GM19328 (cell line): ENCODE data around the gene UBE2J2.

Source experiments
- ATAC-seq: cut with Tn5 transposase; IDR thresholded peaks from one replicate; pipeline ENCODE4 v1.9.1; 2021; ENCODE audit warnings: mild to moderate bottlenecking, moderate library complexity; ENCODE audit not compliant: unreplicated experiment

Gene UBE2J2

DNA sequence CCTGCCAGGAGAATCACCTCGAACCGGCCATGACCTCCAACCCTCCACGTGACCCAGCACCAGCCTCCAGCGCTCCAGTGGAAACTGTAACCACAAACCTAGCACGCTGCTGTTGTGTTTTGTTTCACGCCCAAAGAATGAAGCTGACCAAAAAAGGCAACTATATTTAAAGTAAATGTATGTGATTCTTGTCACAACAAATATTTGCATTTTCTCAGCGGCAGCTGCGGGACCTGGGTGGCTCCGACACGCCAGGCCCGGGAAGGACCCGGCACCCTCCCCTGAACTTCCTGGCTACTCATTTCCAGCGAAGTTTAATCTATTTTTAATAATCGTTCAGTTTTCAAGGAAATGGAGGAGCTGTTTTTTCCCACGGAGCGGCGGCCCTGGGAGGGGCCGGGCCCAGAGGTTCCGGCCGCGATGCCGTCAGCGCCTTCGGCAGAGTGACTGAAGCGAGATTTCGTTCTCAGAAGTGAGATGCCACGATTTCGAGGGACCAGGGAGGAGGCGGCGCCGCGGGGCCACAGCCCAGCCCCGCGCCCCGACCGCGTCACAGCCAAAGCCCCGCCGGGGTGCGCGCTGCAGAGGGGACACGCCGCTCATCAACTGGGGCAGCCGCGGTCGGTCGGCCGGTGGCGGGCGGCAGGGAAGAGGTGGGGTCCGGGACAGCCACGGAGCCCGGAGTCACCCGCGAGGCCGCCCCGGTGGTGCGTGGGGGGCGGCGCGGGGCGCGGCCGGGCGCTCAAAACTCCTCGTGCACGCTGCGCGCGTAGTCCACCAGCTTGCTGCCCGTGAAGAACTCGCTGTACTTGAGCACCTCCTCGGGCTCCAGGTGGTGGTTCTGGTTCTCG, 56.7 kb downstream of the UBE2J2 start:
- no peak for ATAC-seq

GRCh38 chr1:1215881-1216605, 57.6 kb downstream of the UBE2J2 start:
- no peak for ATAC-seq

GRCh38 chr1:1215080-1215676, 58.5 kb downstream of the UBE2J2 start:
- no peak for ATAC-seq

- no peak for ATAC-seq
Observed at GRCh38 chr1:1213345-1214265, 60.0 kb downstream of the UBE2J2 start, which contains the start of gene TNFRSF4. Gene TNFRSF4 (minus strand): TSS chr1:1214153. CDS start chr1:1214127, 26 bp downstream.

- ATAC-seq, result no peak
Observed at GRCh38 chr1:1212780-1213344, 60.8 kb downstream of the UBE2J2 start.

DNA sequence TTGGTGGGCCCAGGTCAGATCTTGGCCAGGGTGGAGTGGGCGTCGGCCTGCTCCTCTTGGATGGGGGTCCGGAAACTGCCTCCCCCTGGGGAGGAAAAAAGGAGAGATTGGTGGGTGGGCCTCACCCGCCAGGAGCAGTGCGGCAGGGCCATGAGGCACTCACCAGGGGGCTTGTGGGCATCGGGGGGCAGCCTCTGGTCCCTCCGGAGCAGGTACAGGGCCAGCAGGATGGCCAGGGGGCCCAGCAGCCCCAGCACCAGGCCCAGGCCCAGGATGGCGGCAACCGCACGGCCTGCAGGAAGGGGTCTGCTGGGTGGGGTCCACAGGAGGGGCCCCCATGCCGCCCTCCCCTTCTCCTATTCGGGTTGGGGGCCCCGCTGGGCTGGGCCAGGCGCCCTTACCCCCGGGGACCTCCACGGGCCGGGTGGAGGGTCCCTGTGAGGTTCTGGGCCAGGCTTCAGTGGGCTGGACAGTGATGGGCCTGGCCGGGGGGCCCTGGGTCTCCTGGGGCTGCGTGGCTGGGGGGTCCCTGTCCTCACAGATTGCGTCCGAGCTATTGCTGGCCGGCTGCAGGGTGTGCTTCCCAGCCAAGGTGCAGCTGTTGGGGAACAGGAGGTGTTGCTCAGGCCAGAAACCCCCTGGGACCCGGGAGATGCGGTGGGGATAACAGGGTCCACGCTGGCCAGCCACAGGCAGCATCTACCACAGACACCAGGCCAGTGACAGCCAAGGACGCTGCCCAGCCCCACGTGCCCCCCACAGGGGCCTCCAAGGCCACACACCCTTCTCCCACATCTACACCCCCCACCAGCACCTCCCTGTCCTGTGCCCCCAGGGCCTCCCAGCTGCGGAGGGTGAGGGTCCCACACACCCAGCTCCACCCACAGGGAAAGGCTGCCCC, 61.9 kb downstream of the UBE2J2 start:
- ATAC-seq, result no peak

DNA sequence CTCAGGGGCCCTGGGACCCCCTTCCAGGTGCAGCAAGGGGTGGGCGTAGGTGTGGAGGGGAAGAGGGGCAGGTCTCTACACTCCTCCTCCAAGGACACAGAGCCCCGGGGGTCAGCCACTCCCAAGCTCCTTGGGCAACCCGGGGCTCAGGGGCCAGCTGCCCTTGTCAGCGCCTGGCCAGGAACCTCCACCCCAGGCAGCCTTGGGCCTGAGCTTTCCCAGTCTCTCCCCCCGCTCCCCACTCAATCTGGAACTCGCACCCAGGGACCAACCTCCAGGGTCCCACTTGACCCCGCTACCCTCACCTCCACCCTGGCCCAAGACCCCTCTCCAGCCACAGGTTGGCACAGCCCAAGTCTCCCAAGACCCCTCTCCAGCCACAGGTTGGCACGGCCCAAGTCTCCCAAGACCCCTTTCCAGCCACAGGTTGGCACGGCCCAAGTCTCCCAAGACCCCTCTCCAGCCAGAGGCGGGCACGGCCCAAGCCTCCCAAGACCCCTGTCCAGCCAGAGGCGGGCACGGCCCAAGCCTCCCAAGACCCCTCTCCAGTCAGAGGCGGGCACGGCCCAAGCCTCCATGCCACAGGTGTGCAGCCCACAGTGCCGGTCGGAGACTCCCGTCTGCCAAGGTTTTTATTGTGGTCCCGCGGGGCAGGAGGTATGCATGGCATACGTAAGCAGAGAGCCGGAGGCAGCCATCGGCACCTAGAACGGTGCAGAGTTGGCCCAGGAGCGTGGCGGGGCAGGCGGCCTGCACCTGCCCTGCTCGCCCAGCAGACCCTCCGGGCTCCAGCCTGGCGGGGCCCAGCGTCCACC, 62.7 kb downstream of the UBE2J2 start:
- ATAC-seq, result no peak

DNA sequence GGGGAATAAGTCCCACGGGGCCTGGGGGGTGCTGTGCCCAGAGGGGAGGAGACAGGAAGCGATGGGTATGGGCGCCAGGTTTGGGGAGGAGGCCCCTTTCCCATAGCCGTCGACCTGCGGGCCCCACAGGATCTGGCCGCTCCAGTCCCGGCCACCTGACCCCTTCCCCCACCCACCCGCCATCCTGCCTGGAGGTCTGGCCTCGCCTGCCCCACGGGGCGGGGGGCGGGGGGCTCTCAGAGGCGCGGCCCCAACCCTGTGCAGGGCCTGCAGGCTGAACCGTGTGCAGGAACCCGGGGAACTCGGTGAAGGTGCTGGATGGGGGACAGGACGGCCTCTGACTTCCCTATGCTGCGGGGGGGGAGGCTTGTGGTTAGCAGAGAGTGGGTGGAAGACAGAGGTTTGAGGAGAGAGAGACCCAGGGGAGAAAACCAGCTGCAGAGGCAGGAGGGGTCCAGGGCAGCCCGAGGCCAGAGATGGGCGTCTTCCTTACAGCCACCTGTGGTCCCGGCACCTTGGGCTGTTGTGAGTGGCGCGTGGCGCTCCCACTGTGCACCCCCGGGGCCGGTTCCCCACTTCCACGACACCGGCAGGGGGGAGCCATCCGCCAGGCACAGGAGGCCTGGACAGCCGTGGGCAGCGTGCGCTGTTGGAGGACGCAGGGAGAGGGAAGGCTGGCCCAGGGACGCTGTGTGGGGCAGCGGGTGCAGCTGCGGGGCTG, 64.8 kb downstream of the UBE2J2 start:
- ATAC-seq, result no peak

- no peak for ATAC-seq
Observed at GRCh38 chr1:1207571-1207892, 66.1 kb downstream of the UBE2J2 start.

- ATAC-seq, result no peak
Observed at GRCh38 chr1:1206966-1207531, 66.6 kb downstream of the UBE2J2 start.

- no peak for ATAC-seq
Observed at GRCh38 chr1:1206376-1206965, 67.2 kb downstream of the UBE2J2 start, which contains the start of gene TNFRSF18. Gene TNFRSF18 (minus strand): TSS chr1:1206592. CDS start chr1:1206571, 21 bp downstream.

DNA sequence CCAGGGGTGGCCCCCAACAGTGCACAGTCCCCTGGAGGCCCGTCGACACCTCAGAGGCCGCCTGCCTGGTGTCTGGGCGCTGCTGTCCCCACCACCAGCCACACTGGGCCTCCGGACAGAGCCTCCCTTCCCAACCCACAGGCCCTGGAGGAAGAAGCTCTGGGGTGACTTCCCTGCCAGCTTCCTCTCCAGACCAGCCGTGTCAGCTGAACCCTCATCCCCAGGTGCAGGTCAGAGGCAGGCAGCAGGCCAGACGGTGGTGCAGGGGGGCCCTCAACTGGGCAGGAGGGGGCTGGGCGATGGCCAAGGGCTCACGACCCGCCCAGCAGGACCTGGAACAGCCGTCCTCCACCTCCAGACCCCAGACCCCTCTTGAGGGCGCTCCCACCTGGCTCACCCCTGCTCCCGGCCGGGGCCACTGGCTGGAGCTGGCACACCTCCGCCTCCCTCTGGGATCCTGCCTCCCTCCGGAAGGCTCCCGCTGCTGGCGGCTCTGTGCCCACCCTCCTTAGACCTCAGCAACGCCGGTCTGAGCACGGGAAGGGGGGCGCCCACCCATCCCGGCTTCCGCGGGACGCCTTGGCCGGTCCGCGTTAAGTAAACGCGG, 67.8 kb downstream of the UBE2J2 start:
- ATAC-seq, result no peak

DNA sequence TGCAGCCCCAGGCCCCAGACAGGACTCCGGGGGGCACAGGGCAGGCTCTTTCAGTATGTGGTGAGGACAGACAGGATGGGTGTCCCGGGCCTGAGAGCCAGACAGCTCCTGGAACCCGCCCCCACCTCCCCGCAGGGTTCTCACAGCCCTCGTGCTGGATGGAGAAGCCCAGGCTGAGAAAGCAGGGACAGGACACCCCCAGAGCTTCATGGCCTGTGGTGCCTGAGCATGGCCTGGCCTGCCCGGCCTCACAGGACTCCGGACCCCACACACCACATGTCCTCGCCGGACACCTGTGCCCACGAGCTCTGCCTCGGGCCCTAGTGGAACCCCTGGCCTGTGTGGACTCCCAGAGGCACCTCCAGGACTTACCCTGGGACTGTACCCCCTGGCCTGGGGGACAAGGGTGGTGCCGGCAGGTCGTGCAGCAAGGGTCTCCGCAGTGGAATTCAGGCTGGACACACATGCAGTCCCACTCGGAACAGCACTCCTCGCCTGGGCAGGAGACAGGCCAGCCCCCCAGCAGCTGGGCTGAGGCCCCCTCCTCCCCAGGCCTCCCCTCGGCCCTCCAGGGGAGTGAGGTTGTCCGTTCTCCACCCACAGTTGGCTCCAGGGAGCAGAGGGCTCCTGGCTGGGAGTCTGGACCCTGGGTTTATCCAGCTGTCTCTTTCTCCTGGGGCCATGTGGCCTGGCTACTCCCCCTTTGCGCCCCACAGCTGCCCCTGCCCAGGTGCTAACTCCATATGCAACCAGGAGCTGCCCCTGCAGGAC, 68.5 kb downstream of the UBE2J2 start:
- no peak for ATAC-seq

DNA sequence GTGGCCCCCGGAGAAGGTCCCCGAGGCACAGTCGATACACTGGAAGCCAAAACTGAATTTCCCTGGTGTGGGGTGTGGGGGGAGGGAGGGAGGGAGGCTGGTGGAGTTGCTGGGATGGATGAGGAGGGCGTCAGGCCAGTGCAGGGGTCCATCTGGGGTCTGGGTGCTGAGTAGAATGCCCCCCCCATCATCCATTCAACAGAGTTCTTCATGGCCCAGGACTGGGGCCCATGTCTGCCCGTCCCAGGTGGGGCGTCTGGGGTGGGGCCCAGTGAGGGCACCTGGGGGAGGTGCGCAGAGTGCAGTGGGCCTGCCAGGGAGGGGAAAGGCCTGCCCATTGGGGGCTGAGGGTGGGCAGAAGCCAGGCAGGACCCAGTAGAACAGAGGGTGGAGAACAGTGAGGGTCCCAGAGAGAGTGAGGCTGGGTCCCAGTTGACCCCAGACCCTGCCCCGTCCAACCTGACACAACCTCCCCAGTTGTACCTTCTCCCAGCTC, 69.2 kb downstream of the UBE2J2 start:
- ATAC-seq, result no peak
